DND-41 (cell line): ENCODE results near the gene G6PC3.

Experiments
- ATAC-seq: fragments of 200-7000 bp; cut with Tn5 transposase; 3 replicates; pipeline ENCODE4 v1.9.1; 2021; ENCODE audit warnings: low read depth; ENCODE audit not compliant: insufficient read depth
- DNase-seq: peaks from one replicate; pipeline ENCODE4 v3.0.0-alpha.2; 2020
- H2AFZ ChIP-seq: 2 replicates; pipeline ENCODE4 v1.6.0; 2012; ENCODE audit warnings: low read depth, low read length
- H3K27ac ChIP-seq: 2 replicates; pipeline ENCODE4 v1.5.1; 2012; ENCODE audit warnings: low read length, inconsistent platforms
- H3K27me3 ChIP-seq: fragments of 200-600 bp; sonication (generic); 2 replicates; pipeline ENCODE4 v1.6.0; 2012; ENCODE audit warnings: low read length, mild to moderate bottlenecking, inconsistent platforms; ENCODE audit not compliant: insufficient read depth, poor library complexity
- H3K36me3 ChIP-seq: 2 replicates; pipeline ENCODE4 v1.5.1; 2012; ENCODE audit warnings: low read length, inconsistent platforms; ENCODE audit not compliant: insufficient read depth
- H3K4me1 ChIP-seq: 2 replicates; pipeline ENCODE4 v1.5.1; 2012; ENCODE audit warnings: mild to moderate bottlenecking, low read length; ENCODE audit not compliant: insufficient read depth
- H3K4me2 ChIP-seq: 2 replicates; pipeline ENCODE4 v1.6.0; 2012; ENCODE audit warnings: mild to moderate bottlenecking, moderate library complexity, low read length, inconsistent platforms; ENCODE audit not compliant: insufficient read depth
- H3K4me3 ChIP-seq, 2 experiments: fragments of 200-600 bp in 1 of 2; shearing (Covaris generic) in 1 of 2; 2 replicates each; pipeline ENCODE4 v1.5.1; 2012 to 2016; ENCODE audit warnings: inconsistent platforms in 2 of 2, low read length in 2 of 2, mild to moderate bottlenecking in 2 of 2, low read depth in 1 of 2, moderate library complexity in 1 of 2
- H3K79me2 ChIP-seq: 2 replicates; pipeline ENCODE4 v1.6.0; 2012; ENCODE audit warnings: low read length, inconsistent platforms; ENCODE audit not compliant: insufficient read depth
- H3K9ac ChIP-seq: 2 replicates; pipeline ENCODE4 v1.6.0; 2012; ENCODE audit warnings: low read depth, mild to moderate bottlenecking, inconsistent platforms, low read length, moderate library complexity
- H3K9me3 ChIP-seq: 2 replicates; pipeline ENCODE4 v1.5.1; 2012; ENCODE audit warnings: low read length, moderate library complexity, mild to moderate bottlenecking, inconsistent platforms; ENCODE audit not compliant: insufficient read depth, severe bottlenecking
- H4K20me1 ChIP-seq: 2 replicates; pipeline ENCODE4 v1.6.0; 2012; ENCODE audit warnings: low read length; ENCODE audit not compliant: insufficient read depth
- EZH2 ChIP-seq: IDR thresholded peaks from 3 replicates; pipeline ENCODE4 v1.6.1; 2012; ENCODE audit warnings: borderline replicate concordance, low read depth, mild to moderate bottlenecking, moderate library complexity, low read length, inconsistent platforms; ENCODE audit not compliant: severe bottlenecking
- TF ChIP-seq, protein P1 (sequence below): IDR thresholded peaks from 2 replicates; pipeline ENCODE4 v1.5.1; 2012; ENCODE audit warnings: borderline replicate concordance, low read length, moderate library complexity, mild to moderate bottlenecking; ENCODE audit not compliant: poor library complexity, severe bottlenecking; ENCODE audit errors: extremely low read depth

Gene G6PC3

DNA sequence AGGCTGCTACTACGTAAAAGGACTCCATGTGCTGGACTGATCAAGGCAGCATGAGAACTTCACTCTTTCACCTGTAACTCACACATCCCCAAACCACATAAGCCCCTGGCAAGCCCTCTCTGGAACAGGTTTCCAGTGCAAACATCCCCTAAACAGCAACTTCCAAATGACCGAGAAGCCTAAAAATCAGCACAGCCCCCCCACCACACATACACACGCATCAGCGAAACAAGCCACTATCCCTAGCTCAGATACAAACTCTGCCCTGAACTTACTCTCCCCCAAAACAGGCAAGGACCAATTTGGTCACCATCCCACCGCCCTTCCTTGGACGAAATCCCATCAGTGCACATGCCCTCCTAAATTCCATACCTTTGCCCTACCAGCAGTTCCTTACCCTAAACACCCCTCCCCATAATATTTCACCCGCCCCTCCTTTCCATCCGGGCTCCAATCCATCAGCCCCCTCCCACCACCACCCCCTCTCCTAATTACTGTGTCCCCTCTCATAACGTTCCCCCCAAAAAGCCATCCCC is 4.8 kb upstream of the G6PC3 start:
- Histone ChIP-seq H3K4me2 (peak overlapping the region; percentile 78), H3K9me3 (no peaks in the 10 kb centered on the region), H3K4me1 (peaks cover 48% of the 10 kb centered on the region), H3K27ac (peak overlapping the region; percentile 93), H2AFZ (peak overlapping the region; percentile 76), H3K4me3 (peak overlapping the region; percentile 68 to 89), H4K20me1 (peaks cover 34% of the 10 kb centered on the region; the same call in 1 of the 2 replicates), H3K36me3 (peaks cover 34% of the 10 kb centered on the region), H3K27me3 (no peaks in the 10 kb centered on the region), H3K79me2 (peaks cover 68% of the 10 kb centered on the region), H3K9ac (peak overlapping the region; percentile 93)
- no peak for DNase-seq
- ATAC-seq, result peak; percentile 1; the same call in 2 of the 3 replicates
- no peak for TF ChIP-seq EZH2
- TF ChIP-seq, protein P1, sequence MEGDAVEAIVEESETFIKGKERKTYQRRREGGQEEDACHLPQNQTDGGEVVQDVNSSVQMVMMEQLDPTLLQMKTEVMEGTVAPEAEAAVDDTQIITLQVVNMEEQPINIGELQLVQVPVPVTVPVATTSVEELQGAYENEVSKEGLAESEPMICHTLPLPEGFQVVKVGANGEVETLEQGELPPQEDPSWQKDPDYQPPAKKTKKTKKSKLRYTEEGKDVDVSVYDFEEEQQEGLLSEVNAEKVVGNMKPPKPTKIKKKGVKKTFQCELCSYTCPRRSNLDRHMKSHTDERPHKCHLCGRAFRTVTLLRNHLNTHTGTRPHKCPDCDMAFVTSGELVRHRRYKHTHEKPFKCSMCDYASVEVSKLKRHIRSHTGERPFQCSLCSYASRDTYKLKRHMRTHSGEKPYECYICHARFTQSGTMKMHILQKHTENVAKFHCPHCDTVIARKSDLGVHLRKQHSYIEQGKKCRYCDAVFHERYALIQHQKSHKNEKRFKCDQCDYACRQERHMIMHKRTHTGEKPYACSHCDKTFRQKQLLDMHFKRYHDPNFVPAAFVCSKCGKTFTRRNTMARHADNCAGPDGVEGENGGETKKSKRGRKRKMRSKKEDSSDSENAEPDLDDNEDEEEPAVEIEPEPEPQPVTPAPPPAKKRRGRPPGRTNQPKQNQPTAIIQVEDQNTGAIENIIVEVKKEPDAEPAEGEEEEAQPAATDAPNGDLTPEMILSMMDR, result no peak

- H3K36me3 ChIP-seq, result peaks cover 29% of the 10 kb centered on the region
- H3K4me2 ChIP-seq, result peak within 1 kb of the TSS; percentile 78
- H3K27me3 ChIP-seq, result no peaks in the 10 kb centered on the region
- peaks cover 50% of the 10 kb centered on the region for H3K4me1 ChIP-seq
- H4K20me1 ChIP-seq, result peaks cover 30% of the 10 kb centered on the region; the same call in 1 of the 2 replicates
- no peaks in the 10 kb centered on the region for H3K9me3 ChIP-seq
- H2AFZ ChIP-seq, result peak within 1 kb of the TSS; percentile 87
- H3K4me3 ChIP-seq, result peak within 1 kb of the TSS; percentile 68 to 89
- peak within 1 kb of the TSS; percentile 93 for H3K27ac ChIP-seq
- peak; percentile 69 for ATAC-seq
- peak within 1 kb of the TSS; percentile 93 for H3K9ac ChIP-seq
- TF ChIP-seq, protein P1, result no peak
- TF ChIP-seq EZH2, result no peak
- DNase-seq, result peak; percentile 94
- H3K79me2 ChIP-seq, result peaks cover 68% of the 10 kb centered on the region
These were observed 4.2 kb upstream of the G6PC3 start, which contains the start of gene LSM12 for GRCh38 chr17:44066204-44066930. Gene LSM12 (minus strand): TSS chr17:44066671. CDS start chr17:44066587, 84 bp downstream.

- Histone ChIP-seq H3K9me3 (no peaks in the 10 kb centered on the region), H3K36me3 (peaks cover 18% of the 10 kb centered on the region), H3K9ac (0 out of 2 replicates have a peak overlapping the region, but pooled peaks have one; percentile 93), H3K27me3 (no peaks in the 10 kb centered on the region), H3K79me2 (peaks cover 69% of the 10 kb centered on the region), H3K27ac (0 out of 2 replicates have a peak overlapping the region, but pooled peaks have one; percentile 93), H2AFZ (peak overlapping the region; percentile 42), H3K4me2 (peak overlapping the region; percentile 78; the same call in 1 of the 2 replicates), H4K20me1 (peaks cover 23% of the 10 kb centered on the region; the same call in 1 of the 2 replicates), H3K4me1 (peaks cover 60% of the 10 kb centered on the region), H3K4me3 (no peak overlapping the region)
- DNase-seq (no peak), ATAC-seq (no peak)
- TF ChIP-seq, protein P1, result no peak
These were observed 3.0 kb upstream of the G6PC3 start for GRCh38 chr17:44067545-44067940.
